Ovary (tissue), 3 donors: ENCODE results near the gene OR52W1.

Experiments used
- POLR2A ChIP-seq: fragments of 450-650 bp; IDR thresholded peaks from one replicate; pipeline ENCODE4 v1.6.1; 2017; ENCODE audit warnings: antibody characterized with exemption, mild to moderate bottlenecking, moderate library complexity
- TF ChIP-seq, protein P1 (sequence below), 3 donors: fragments of 450-650 bp in 2 of 3; fragments of 200-600 bp in 1 of 3; IDR thresholded peaks; one replicate each; pipeline versions ENCODE4 v1.5.1 to v1.8.0; 2016 to 2022; ENCODE audit warnings: antibody characterized with exemption in 3 of 3, mild to moderate bottlenecking in 1 of 3
- donor health status: DM: no; HTN: no; CAD: no.

DNA sequence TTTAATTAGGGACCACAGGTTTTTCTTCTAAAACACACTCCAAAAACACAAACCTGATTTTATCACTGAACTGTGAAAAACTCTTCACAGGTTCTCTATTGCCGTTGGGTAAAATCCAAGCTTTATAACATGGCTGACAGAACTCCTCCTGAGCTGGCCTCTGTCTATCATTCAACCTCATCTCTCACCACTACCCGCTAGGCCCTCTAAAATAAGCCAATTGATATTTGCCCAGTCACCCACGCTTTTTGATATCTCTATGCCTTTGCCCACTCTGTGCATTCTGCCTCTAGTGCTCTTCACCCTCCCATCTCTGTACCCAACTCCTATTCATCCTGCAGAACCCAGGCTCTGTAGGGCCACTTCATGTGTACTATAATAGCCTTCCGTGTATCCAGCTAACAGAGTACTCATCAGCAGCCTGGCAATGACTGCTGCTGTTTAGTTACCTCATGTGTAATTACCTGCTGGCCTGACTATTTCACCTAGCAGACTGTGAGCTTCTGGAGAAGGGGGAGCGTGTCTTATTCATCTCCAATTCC, 38.8 kb downstream of the OR52W1 start:
- TF ChIP-seq, protein P1, sequence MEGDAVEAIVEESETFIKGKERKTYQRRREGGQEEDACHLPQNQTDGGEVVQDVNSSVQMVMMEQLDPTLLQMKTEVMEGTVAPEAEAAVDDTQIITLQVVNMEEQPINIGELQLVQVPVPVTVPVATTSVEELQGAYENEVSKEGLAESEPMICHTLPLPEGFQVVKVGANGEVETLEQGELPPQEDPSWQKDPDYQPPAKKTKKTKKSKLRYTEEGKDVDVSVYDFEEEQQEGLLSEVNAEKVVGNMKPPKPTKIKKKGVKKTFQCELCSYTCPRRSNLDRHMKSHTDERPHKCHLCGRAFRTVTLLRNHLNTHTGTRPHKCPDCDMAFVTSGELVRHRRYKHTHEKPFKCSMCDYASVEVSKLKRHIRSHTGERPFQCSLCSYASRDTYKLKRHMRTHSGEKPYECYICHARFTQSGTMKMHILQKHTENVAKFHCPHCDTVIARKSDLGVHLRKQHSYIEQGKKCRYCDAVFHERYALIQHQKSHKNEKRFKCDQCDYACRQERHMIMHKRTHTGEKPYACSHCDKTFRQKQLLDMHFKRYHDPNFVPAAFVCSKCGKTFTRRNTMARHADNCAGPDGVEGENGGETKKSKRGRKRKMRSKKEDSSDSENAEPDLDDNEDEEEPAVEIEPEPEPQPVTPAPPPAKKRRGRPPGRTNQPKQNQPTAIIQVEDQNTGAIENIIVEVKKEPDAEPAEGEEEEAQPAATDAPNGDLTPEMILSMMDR (IDR thresholded peaks at IDR 0.05): no peak
- TF ChIP-seq POLR2A: no peak
